BE2C (cell line): ENCODE data around the gene KRT13. TPM values are rescaled to one million over a fixed set of nuclear protein-coding genes. Genes with fewer than 3 reads are reported as not detected.

Experiments
- DNase-seq: peaks from one replicate; pipeline ENCODE4 v3.0.0-alpha.2; 2020
- H3K27me3 ChIP-seq: fragments of 250-450 bp; sonication (Bioruptor Pico); 2 replicates; pipeline ENCODE4 v1.5.1; 2020; ENCODE audit warnings: mild to moderate bottlenecking
- H3K36me3 ChIP-seq: fragments of 250-450 bp; sonication (Bioruptor Pico); 2 replicates; pipeline ENCODE4 v1.5.1; 2020; ENCODE audit warnings: mild to moderate bottlenecking
- H3K4me1 ChIP-seq: fragments of 250-450 bp; sonication (Bioruptor Pico); 2 replicates; pipeline ENCODE4 v1.5.1; 2020
- H3K4me3 ChIP-seq: 2 replicates; pipeline ENCODE4 v1.5.1; 2011; ENCODE audit warnings: low read depth, low read length
- H3K9me3 ChIP-seq: fragments of 250-450 bp; sonication (Bioruptor Pico); 2 replicates; pipeline ENCODE4 v1.5.1; 2020
- CTCF ChIP-seq: IDR thresholded peaks from 2 replicates; pipeline ENCODE4 v1.5.1; 2012; ENCODE audit warnings: mild to moderate bottlenecking, low read depth, low read length
- polyA plus RNA-seq: library from polyadenylated mRNA; unstranded; fragments of >200 nt; gene quantifications from one replicate; pipeline ENCODE4 v1.2.1, GENCODE V29; 2012; ENCODE audit warnings: low read depth, missing spikeins; ENCODE audit not compliant: insufficient read length, insufficient read depth

KRT13 gene
- not detected for polyA plus RNA-seq

GRCh38 chr17:41505007-41505808, at the start of gene KRT13:
TSS of gene KRT13 (minus strand) at chr17:41505612. CDS start at chr17:41505550, 62 bp downstream.
- no peak within 1 kb of the TSS for H3K4me3 ChIP-seq

GRCh38 chr17:41553987-41554680, 48.7 kb upstream of the KRT13 start:
- no peak for DNase-seq
- no peak overlapping the region for H3K4me3 ChIP-seq
- H3K27me3 ChIP-seq: no peaks in the 10 kb centered on the region
- no peaks in the 10 kb centered on the region for H3K9me3 ChIP-seq
- H3K36me3 ChIP-seq: no peaks in the 10 kb centered on the region
- no peak for TF ChIP-seq CTCF
- H3K4me1 ChIP-seq: no peaks in the 10 kb centered on the region; the same call in 1 of the 2 replicates

More at GRCh38 chr17:41505007-41505808, at the start of gene KRT13:
- Histone ChIP-seq H3K27me3 (no peaks in the 10 kb centered on the region), H3K36me3 (no peaks in the 10 kb centered on the region), H3K9me3 (no peaks in the 10 kb centered on the region), H3K4me1 (peaks cover 5% of the 10 kb centered on the region; the same call in 1 of the 2 replicates)
- TF ChIP-seq CTCF: no peak
- no peak for DNase-seq

DNA sequence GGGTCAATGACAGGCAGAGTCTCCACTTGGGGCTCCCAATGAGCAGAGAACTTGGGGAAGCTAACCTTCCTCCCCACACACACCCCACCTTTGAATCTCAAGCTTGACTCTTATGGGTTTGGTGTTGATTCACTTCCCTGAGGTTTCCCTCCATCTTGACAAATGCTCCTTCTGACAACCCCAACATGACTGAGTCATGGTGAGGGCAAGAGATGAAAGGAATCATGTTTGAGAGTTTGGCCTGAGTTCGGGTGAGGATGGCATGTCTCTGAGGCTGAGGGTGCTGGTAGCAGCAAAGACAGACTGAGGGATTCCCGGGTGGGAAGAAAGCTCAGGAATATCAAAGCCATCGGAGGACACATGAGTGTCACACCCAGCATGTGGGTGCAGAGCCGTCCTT, 47.8 kb upstream of the KRT13 start:
- TF ChIP-seq CTCF: no peak
- H3K9me3 ChIP-seq: no peaks in the 10 kb centered on the region
- no peak overlapping the region for H3K4me3 ChIP-seq
- DNase-seq: no peak
- no peaks in the 10 kb centered on the region for H3K36me3 ChIP-seq
- peaks cover 10% of the 10 kb centered on the region for H3K4me1 ChIP-seq
- H3K27me3 ChIP-seq: no peaks in the 10 kb centered on the region

GRCh38 chr17:41552455-41552854, 47.0 kb upstream of the KRT13 start:
- Histone ChIP-seq H3K4me1 (peaks cover 13% of the 10 kb centered on the region), H3K27me3 (no peaks in the 10 kb centered on the region), H3K9me3 (no peaks in the 10 kb centered on the region), H3K36me3 (no peaks in the 10 kb centered on the region), H3K4me3 (no peak overlapping the region)
- TF ChIP-seq CTCF: no peak
- DNase-seq: no peak

GRCh38 chr17:41551365-41551764, 46.0 kb upstream of the KRT13 start:
- Histone ChIP-seq H3K4me1 (peaks cover 14% of the 10 kb centered on the region), H3K9me3 (0 out of 2 replicates have a peak, but pooled peaks cover 2% of the 10 kb centered on the region), H3K36me3 (no peaks in the 10 kb centered on the region), H3K27me3 (no peaks in the 10 kb centered on the region), H3K4me3 (no peak overlapping the region)
- DNase-seq: no peak
- TF ChIP-seq CTCF: no peak
